Epidermal melanocyte (primary cell): ENCODE data around the gene RAB11FIP4.

ENCODE experiments used
- DNase-seq: peaks from one replicate; pipeline ENCODE4 v3.0.0; 2011; ENCODE audit warnings: low spot score; ENCODE audit not compliant: insufficient read length

The RAB11FIP4 gene

DNA sequence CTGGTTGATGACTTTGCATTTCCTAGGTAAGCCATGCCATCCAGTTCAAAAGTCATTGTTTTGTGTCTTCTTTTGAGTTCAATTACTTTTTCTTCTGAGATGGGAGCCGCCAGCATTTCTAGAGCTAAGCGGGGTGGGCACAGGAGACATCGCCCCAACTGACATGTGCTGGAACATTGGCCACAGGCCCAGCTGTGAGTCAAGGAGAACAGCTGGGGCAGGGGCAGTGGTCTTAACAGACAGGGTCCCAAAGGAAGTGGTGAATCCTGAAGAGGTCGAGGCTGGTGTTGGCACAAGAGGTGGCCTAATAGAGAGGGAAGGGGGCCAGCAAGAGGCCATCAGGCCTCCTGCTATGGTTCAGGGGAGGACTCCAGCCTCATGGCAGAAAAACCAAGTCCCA lies 17.1 kb downstream of the RAB11FIP4 start:
- DNase-seq, result no peak

DNA sequence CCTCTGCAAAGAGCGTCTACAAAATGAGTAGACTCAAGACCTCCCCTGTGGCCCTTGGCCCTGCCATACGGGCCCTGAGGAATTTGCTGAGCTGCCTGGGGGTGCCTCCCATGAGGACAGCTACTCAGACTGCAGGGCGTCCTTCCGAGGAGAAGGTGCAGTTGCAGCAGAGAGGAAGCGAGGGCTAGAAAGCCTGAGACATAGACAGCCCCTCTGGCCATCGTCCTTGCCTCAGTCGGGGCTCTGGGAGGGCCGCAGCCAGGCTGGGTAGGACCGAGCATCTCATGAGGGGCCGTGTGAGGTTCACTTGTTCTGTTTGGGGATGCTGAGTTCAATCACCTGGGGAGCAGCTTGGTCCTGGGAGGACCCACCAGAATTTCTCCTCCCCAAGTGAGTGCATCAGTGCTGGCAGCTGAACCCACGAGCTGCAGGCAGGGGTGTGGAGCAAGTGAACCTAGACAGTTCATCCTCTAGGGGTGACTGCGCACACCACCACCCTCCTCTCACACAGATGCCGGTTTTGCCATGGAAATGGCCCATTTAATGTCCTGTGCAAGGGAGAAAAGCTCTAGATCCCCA lies 20.3 kb downstream of the RAB11FIP4 start:
- DNase-seq, result no peak

DNA sequence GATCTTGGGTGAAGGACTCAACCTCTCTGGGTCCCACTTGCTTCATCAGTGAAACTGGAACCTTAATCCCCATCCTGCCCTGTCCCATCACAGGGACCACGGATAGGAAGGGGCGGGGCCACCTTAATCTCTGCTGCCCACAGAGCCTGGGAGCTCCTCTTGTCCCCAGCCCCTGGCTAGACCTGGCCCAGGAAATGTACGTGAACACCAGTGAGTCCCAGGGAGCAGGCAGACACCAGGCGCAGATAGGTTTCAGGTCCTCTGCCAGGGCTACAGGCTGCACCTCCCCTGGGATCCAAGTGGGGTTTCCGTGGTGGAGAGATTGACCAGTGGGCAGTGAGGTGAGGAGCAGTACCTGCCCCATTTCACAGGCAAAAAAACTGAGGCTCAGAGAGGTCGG lies 21.0 kb downstream of the RAB11FIP4 start:
- DNase-seq, result no peak

DNA sequence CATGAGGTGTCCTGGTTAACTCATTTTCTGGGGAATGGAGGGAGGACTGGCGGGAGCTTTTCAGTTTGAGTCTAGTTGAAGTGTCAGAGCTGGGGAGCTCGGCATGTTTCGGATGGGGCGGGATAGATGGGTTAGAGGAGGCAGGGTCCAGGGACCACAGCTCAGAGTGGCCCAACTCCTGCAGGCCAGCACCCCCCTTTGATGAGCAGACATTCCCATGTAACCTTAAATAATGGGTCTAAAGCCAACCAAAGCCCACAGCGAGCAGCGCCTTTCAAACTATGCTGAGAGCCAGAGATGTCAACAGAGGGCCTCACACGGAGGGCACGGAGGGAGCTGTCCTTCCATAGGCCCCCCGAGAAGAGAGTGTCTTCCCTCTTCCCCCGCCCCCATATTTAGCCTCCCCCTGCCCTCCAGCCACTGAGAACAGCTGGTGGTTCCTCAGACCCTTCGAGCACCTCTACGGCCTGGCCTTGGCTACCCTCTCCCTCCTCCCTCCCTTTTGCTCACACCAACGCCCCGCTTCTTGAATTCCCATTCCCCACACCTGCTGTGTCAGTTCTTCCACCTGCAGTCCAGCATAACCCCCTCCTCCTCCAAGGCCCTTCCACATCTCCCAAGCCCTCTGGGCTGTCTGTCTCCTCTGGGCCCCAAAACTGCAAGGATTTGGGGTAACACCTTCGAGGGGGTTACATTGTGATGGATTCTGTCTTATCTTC lies 21.8 kb downstream of the RAB11FIP4 start:
- DNase-seq, result no peak

DNA sequence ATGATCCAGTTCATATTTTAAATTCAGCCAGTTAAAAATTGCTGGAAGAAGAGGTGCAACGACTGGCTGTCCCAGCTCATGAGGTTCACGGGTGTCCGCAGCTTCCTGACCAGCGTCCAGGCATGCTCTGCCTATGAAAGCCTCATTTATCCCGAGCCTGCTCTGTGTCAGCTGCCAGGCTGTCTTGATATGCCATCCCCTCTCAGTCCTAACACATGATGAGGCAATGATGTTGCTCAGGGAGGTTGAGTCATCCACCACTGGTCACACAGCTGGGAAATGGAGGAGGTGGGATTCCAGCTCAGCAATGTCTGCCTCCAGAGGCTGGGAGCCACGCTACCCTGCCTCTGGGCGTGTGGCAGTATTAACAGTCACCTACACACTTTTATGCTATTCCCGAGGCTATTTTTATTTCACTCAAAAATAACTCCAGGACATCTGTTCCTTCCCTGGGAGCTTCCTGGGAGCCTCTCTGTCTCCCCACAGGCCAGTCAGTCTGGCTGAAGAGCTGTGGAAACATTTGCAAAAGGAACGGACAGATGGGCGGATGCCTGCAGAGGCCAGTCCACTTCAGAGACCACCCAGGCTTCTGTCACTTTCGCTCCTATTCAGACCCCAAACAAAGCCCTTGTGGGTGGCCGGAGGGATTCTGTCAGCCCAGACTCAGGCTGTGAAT lies 22.5 kb downstream of the RAB11FIP4 start:
- DNase-seq, result peak; percentile 82

DNA sequence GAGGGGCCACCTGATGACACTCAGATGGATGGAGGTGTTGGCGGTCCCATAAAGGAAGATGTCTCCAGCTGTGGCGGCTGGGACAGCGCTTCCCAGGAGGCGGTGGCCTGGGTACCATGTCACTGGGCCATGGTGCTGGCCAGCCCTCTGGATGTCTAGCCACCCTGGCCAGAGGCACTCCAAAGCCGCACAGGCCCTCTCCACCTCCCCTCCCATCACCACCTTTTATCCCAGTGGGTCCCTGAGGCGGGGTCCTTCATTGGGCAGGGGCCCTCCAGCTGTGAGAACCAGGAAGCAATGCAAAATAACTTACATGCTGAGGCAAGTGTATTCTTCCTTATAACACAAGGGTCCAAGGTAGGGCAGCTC lies 23.1 kb downstream of the RAB11FIP4 start:
- no peak for DNase-seq

DNA sequence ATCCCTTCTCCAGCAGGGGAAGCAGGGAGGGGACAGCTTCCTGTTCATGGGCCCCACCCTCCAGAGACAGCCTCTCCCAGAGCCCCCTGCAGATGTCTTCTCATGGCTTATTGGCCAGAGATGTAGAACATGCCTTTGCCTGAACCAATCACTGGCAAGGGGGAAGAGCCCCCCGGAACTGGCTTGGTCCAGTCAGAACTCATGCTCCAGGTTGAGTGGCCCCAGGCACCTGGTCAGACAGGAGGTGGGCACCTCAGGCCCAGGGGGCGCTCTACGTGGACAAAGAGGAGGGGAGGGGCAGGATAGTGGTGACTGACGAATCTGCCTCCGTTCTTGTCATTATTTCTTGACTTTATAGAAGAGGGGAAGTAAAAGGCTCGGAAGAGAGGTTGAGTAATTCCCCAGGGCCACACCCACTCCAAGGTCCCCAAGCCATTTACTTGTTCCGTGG lies 23.6 kb downstream of the RAB11FIP4 start:
- no peak for DNase-seq

DNA sequence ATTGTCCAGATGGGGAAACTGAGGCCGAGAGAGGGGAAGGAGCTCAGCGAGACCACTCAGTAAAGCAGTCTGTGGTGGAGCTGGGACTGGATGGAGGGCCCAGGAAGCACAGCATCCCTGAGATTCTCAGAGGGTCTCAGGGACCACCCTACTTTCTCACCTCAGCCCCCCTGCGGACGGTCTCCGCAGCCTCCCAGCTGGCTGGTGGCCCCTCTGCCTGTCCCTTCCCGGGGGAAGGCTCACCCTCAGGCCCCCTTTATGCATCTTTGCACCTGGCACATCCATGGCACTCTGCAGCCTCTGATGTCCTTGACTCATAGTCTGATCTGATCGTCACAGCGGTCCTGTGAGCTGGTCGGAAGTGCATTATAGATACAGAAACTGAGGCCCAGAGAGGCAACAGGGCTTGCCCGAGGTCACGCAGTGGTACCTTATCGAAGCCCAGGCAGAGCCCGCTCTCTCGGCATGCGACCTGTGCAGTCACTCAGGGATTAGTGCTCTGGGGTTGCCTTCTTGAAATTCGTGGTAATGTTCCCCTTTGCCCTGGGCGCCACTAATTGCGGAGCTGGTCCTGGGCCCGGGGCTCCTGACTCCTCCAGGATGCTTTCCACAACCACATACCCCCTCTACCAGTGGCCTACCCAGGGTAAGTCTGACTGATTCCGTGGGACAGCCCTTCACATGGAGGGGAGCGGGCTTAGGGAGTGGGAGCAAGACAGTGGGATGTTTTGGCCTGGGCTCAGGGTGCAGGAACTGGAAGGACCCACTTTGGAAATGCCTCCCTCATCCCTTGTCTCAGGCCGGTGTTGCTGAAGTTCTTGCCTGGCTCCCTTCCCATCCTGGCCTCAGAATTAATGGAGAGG lies 24.4 kb downstream of the RAB11FIP4 start:
- no peak for DNase-seq

DNA sequence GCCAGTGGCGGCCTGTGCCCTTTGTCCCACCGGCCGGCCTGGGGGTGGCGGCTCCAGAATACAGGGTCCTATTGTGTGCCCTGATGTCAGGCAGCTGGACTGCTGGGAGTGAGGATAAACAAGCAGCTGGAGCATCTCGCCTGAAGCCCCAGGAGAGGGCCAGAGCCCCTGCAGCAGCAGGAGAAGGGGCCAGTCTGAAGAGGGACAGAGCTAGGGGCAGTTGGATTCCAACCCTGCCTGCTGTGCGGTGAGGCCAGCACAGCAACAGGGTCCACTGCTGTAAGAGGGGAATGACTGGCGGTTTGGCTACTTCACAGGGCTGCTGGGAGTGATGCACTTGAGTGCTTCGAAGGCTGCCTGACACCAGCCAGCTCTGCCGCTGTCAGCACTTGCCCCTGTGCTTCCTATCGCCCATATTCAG lies 25.0 kb downstream of the RAB11FIP4 start:
- no peak for DNase-seq

DNA sequence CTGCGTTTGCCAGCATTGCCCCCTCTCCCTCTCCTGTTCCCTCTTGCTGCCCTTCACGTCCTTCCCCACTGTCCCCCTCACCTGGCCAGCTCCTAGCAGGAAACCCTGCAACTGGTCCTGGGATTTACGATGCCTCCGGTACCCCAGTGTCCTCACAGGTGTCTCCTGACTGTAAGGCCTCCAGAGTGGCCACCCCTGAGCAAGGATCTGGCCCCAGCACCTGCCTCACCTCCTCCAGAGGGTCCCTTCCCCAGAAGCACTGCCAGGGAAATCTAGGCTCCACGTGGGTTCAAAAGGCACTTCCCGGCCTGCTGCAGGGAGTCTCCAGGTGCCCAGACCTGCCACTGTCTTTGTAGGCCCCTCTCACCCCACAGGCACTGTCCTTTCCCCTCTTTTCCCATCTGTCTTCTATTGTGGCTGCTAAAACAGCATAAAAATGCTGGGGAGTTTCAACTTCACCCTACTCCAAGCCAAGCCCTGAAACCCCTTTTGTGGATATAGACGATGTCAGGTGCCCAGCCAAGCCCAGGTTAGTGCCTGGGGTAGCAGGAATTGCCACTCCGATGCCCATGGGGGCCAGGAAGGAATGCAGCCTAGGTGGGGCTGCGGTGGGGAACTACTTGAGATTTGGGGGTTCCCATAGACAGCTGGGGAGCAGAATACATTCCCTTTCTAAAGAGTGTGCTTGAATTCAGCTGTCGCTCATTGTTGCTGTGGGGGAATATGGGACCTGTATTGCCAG lies 25.7 kb downstream of the RAB11FIP4 start:
- DNase-seq, result no peak

DNA sequence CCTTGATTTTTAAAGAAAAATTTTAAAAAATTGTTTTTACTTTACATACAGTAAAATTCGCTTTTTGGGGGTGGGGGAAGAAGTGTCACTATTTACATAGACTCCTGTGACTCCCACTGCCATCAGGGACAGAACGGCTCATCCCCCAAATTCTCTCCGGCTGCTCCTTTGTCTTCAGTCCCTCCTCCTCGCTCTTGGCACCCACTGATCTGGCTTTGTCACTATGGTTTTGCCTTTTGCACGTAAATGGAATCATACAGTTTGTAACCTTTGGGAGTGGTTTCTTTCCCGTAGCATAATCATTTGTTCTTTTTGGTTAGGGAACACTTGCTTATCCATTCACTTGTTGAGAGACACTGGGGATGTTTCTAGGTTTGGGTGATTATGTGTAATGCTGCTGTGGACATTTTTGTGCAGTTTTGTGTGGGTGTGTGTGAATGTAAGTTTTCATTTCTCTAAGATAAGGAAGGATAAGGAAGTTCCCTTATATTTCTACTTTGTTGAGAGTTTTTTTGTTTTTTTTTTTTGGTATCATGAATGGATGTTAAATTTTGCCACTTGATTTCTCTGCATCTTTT lies 27.4 kb downstream of the RAB11FIP4 start:
- no peak for DNase-seq

DNA sequence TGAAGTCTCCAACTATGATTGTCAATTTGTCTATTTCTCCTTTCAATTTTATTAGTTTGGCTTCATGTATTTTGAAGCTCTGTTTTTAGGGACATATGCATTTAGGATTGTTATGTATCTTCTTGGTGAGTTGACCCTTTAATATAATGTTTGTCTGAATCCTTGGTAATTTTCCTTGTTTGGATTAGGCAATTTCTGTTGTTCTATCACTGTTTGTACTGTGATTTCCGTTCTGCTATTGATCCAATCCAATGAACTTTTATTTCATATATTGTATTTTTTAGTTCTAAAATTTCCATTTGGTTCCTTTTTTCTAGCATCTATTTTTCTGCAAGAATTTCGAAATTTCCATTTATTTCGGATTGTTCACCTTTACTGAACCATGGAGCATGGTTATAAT lies 31.0 kb downstream of the RAB11FIP4 start:
- no peak for DNase-seq

DNA sequence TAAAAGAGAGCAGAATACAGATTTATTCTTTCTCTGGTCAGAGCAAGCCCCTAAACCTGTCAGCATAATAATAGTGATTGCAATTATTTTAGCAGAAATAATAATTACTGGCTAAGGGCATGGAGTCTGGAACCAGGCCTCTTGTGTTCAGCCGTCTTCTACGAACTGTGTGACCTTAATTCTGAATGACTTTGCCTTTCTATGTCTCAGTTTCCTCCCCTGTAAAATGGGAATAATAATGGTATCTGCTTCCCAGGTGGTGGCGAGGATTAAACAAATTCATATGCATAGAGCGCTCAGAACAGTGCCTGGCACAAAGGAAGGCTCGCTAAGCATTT lies 33.4 kb downstream of the RAB11FIP4 start:
- DNase-seq, result no peak

DNA sequence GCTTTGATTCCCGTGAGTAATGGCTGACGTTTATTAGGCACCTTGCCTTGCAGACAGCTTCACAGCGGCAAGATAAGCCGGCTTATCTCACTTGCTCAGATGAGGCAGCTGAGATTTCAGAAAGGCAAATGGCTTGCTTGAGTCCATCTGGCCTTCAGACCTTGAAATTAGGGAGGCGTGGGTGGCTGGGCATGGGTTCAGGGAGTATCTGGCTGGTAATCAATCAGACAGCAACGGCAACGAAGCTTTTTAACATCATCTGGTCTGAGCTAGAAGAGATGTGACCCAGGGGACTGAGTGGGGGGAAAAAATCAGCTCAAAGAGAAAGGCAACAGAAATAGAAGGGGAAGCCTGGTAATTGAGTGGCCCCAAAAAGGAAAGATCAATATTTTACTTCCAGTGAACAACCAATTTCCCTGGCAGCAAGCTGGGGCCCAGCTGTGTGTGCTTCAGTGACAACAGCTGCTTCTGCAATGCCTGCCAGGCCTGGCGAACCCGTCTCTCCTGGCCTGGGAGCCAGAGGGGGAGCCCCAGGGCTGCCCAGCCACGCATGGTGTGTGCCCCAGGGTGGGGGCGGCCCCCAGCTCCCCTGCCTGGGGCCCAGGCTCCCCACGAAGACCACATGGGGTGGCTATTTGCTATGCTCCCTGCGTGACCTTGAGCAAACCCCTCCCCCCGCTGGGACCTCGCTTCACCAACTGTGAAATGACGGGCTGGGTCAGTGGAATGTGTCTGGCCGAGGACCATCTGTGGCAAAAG lies 34.0 kb downstream of the RAB11FIP4 start:
- no peak for DNase-seq

DNA sequence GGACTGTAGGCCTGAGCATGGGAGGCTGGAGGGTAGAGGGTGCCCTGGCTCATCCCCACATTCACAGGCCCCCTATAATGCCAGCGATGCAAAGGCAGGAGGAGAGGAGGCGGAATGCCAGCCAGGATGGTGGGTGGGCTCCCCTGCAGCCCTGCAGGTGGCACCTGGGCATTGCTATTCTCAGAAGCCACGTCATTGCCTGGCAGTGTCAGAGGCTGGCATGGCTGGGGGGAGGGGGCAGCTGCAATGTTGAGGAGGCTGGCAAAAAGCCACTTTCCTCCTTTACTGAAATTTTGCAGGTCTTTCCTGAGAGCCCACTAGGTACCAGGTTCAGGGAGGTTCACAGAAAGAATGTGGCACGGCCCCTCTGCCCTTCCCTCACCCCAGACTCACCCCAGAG lies 36.2 kb downstream of the RAB11FIP4 start:
- DNase-seq, result no peak

DNA sequence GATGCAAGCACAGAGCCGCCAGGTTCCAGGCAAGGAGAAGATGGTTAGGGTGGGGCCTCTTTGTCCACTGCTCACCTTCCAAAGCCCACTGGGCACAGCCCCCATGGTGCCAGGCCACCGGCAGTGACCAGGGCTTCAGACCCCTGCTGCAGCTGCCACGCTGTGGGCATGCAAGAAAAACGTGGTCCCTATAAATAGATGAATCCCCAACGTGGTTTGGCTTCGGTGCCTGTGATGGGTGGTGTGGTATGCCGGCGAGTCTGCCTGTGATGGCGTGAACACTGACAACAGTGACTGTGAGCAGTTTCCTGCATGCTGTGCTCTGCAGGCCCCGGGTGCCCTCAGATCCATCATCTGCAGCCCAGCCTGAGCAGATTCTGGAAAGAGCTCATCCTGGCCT lies 36.6 kb downstream of the RAB11FIP4 start:
- no peak for DNase-seq

DNA sequence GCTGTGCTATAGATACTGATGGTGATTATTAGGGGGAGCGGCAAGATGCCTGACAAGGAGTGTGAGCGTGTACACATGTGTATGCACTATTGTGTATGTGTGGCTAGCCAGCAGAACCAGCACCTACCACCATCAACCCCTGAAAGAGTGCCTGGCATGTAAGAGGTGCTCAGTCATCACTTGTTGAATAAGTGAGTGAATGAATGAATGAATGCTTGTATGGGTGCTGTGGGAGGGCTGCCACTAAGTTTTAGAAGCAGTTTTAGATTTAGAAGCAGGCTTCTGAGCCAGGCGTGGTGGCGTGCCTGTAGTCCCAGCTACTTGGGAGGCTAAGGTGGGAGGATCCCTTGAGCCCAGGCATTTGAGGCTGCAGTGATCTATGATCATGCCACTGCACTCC lies 37.0 kb downstream of the RAB11FIP4 start:
- DNase-seq, result no peak

DNA sequence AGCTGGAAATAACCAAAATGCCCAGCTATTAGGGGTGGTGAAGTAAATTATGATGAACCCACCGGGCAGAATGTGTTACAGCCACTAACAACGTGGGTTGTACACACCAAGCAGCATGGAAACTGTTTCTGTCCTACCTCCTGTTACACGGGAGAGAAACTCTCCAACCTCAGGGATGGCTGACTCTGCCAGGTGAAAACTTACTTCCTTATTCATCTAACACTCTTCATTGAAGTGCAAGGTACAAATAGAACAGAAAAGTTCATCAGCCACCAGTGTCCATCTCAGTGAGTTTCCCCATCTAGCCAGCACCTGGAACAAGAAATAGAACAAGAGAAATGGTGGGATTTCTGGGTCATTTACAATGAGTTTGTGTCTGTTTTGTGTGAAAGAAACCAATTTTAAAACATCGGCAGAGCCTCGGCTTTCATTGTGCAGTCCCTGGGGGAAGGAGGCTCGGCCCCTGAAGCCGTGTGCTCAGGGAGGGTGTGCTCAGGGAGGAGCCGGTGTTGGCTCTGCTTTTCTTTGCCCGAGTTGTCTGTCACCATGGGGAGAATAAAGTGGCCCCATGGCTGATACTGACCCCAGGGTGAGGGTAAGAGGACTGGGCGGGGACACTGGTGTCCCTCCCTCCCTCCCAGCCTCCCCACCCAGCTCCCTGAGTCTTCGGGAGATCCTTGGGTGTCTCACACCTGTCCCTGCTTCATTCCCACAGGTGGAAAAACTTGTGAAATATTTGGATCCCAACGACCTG lies 39.8 kb downstream of the RAB11FIP4 start:
- no peak for DNase-seq

DNA sequence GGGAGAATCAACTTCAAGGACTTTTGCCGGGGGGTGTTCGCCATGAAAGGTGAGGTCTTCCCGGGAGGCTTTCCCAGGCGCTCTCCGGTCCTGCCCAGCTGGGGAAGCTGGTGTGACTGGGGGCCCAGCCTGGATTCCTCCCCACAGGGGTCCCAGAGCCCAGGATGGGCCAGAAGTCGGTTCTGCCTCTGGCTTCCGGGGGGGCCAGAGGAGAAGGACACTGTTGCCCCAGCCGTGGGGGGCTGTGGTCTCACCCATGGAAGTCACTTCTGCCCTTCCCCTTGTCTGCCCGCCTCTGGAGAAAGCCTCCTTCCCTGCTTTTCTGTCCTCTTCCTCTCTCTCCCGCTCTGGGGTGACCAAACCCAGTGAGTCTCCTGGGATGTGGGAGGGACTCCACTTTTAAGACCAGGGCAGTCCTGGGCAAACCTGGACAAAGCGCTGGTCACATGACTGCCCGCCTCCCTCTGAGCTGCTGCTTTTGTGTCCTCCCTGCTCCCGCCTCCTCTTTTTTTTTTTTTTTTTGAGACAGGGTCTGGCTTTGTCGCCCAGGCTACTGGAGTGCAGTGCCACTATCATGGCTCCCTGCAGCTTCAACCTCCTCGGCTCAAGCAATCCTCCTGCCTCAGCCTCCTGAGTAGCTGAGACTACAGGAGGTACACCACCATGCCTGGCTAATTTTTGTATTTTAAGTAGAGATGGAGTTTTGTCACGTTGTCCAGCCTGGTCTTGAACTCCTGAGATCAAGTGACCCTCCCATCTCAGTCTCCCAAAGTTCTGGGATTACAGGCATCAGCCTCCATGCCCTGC lies 40.6 kb downstream of the RAB11FIP4 start:
- DNase-seq, result no peak
